GM12878 (cell line): Measurements from ENCODE around the gene TMEM61. TPM values are rescaled to one million over a fixed set of nuclear protein-coding genes. Genes with fewer than 3 reads are reported as not detected.

Experiments
- ATAC-seq: fragments of 200-7000 bp; cut with Tn5 transposase; 3 replicates; pipeline ENCODE4 v1.9.1; 2020; ENCODE audit warnings: mild to moderate bottlenecking, moderate library complexity
- BruUV-seq: library from RNA; stranded (reverse); fragments of 400-500 nt; replicated peaks from 2 replicates; lab custom pipeline; 2021; lab: Mats Ljungman, UMichigan
- CTCF ChIA-PET: fragments of 300-600 bp; sonication (Branson Sonifier 250); formaldehyde crosslinking; extraction: SDS; loops from one replicate; lab custom pipeline; 2021; ENCODE audit warnings: inconsistent platforms; lab: Yijun Ruan, JAX
- POLR2A ChIA-PET: fragments of 350-600 bp; formaldehyde crosslinking; extraction: SDS; loops from one replicate; lab custom pipeline; 2021; ENCODE audit warnings: inconsistent platforms; lab: Charles Lee
- RAD21 ChIA-PET: fragments of 300-600 bp; sonication (Branson Sonifier 250); formaldehyde crosslinking; loops from one replicate; lab custom pipeline; 2023; ENCODE audit warnings: antibody characterized with exemption; ENCODE audit not compliant: unreplicated experiment; lab: Charles Lee
- SMC1A ChIA-PET: fragments of 300-600 bp; sonication (Branson Sonifier 250); formaldehyde crosslinking; loops from one replicate; lab custom pipeline; 2023; ENCODE audit not compliant: unreplicated experiment, uncharacterized antibody; lab: Charles Lee
- DNase-seq: peaks from one replicate; pipeline ENCODE4 v3.0.0-alpha.2; 2011; ENCODE audit warnings: low read depth, low spot score
- FAIRE-seq: peaks from 3 replicates; lab custom pipeline; 2011; peaks lifted over from hg19 to GRCh38; lab: Jason Lieb, UNC
- H2AFZ ChIP-seq: 2 replicates; pipeline ENCODE4 v1.6.0; 2011; ENCODE audit warnings: low read depth, low read length, control low read depth; ENCODE audit not compliant: control insufficient read depth
- H3K27ac ChIP-seq: 2 replicates; pipeline ENCODE4 v1.5.1; 2011; ENCODE audit warnings: control low read depth; ENCODE audit not compliant: control insufficient read depth, insufficient read depth
- H3K27me3 ChIP-seq, 2 experiments: replicated peaks in 1 of 2; 2 replicates each; pipeline versions ENCODE4 v1.6.0 to v1.6.1; 2011; ENCODE audit warnings: low read length in 1 of 2; ENCODE audit not compliant: control insufficient read depth in 2 of 2, insufficient read depth in 2 of 2
- H3K36me3 ChIP-seq, 2 experiments: 2 replicates each; pipeline ENCODE4 v1.5.1; 2011; ENCODE audit warnings: low read length in 1 of 2; ENCODE audit not compliant: control insufficient read depth in 2 of 2, insufficient read depth in 2 of 2
- H3K4me1 ChIP-seq: 2 replicates; pipeline ENCODE4 v1.6.1; 2011; ENCODE audit warnings: mild to moderate bottlenecking, low read length, moderate library complexity, mixed read lengths; ENCODE audit not compliant: control insufficient read depth, insufficient read depth
- H3K4me2 ChIP-seq: 2 replicates; pipeline ENCODE4 v1.6.0; 2011; ENCODE audit warnings: control low read depth; ENCODE audit not compliant: control insufficient read depth, insufficient read depth
- H3K4me3 ChIP-seq: fragments of 200-600 bp; sonication (generic); 2 replicates; pipeline ENCODE4 v1.5.1; 2016
- H3K79me2 ChIP-seq: 2 replicates; pipeline ENCODE4 v1.6.0; 2011; ENCODE audit warnings: low read length; ENCODE audit not compliant: control insufficient read depth, insufficient read depth
- H3K9ac ChIP-seq: 2 replicates; pipeline ENCODE4 v1.8.0; 2011; ENCODE audit warnings: low read length, control low read depth, mixed read lengths; ENCODE audit not compliant: control insufficient read depth, insufficient read depth
- H3K9me3 ChIP-seq: replicated peaks from 3 replicates; pipeline ENCODE4 v1.5.1; 2011; ENCODE audit warnings: mild to moderate bottlenecking, low read length; ENCODE audit not compliant: control insufficient read depth, insufficient read depth
- H4K20me1 ChIP-seq: 2 replicates; pipeline ENCODE4 v1.6.0; 2011; ENCODE audit not compliant: control insufficient read depth, insufficient read depth
- ETV6 ChIP-seq, 2 experiments: fragments of 450-650 bp in 1 of 2; IDR thresholded peaks in 1 of 2; conservative IDR thresholded peaks in 1 of 2; 2 replicates each; pipeline ENCODE4 v1.6.1; 2014; ENCODE audit warnings: antibody characterized with exemption in 1 of 2, borderline replicate concordance in 1 of 2, low read depth in 1 of 2, mild to moderate bottlenecking in 1 of 2, moderate library complexity in 1 of 2
- NBN ChIP-seq: fragments of 450-650 bp; IDR thresholded peaks from 2 replicates; pipeline ENCODE4 v1.6.1; 2016
- NFXL1 ChIP-seq: fragments of 450-650 bp; IDR thresholded peaks from 2 replicates; pipeline ENCODE4 v1.6.1; 2017; ENCODE audit warnings: antibody characterized with exemption, mild to moderate bottlenecking, borderline replicate concordance
- PAX8 ChIP-seq: fragments of 450-650 bp; IDR thresholded peaks from 2 replicates; pipeline ENCODE4 v1.6.1; 2017; ENCODE audit warnings: mild to moderate bottlenecking, moderate library complexity
- SPI1 ChIP-seq: IDR thresholded peaks from 2 replicates; pipeline ENCODE4 v1.6.1; 2011; ENCODE audit warnings: low read depth, mild to moderate bottlenecking, low read length, moderate library complexity, borderline replicate concordance; ENCODE audit not compliant: insufficient read depth
- TCF3 ChIP-seq: IDR thresholded peaks from 2 replicates; pipeline ENCODE4 v1.6.1; 2012; ENCODE audit warnings: low read depth, mild to moderate bottlenecking, low read length, borderline replicate concordance; ENCODE audit not compliant: insufficient read depth
- YY1 ChIP-seq: IDR thresholded peaks from 2 replicates; pipeline ENCODE4 v1.6.1; 2011; ENCODE audit warnings: low read depth, mild to moderate bottlenecking, low read length
- ZNF622 ChIP-seq: fragments of 450-650 bp; IDR thresholded peaks from 2 replicates; pipeline ENCODE4 v1.6.1; 2017; ENCODE audit warnings: mild to moderate bottlenecking, inconsistent platforms
- ZZZ3 ChIP-seq: IDR thresholded peaks from 2 replicates; pipeline ENCODE4 v1.6.1; 2011; ENCODE audit warnings: low read depth; ENCODE audit not compliant: control insufficient read depth, insufficient read length
- WGBS: methylation state at CpG from one replicate; pipeline ENCODE4 v1.1.6; 2016; ENCODE audit warnings: low lambda C conversion rate; ENCODE audit not compliant: insufficient replicate concordance, insufficient coverage; ENCODE audit errors: missing lambda C conversion rate; 5-methylcytosine and 5-hydroxymethylcytosine counted together
- in situ Hi-C: fragments of 300-500 bp; cut with MboI; formaldehyde crosslinking; loops from 9 replicates; pipeline ENCODE4 v1.14.3; 2018; ENCODE audit warnings: mixed read lengths
- intact Hi-C: fragments of 100-400 bp; cut with micrococcal nuclease; formaldehyde crosslinking; loops from one replicate; pipeline ENCODE4 v1.14.2; 2022; ENCODE audit not compliant: unreplicated experiment
- polyA plus RNA-seq, 11 experiments: library from polyadenylated mRNA; depleted of rRNA in 4 of 11; unstranded in 6 of 11; stranded (reverse) in 5 of 11; fragments of >200 nt; fragmentation: Nextera tagmentation in 4 of 11; fragmentation: Illumina TruSeq in 1 of 11; extraction: Ambion mirVana in 4 of 11; extraction: Trizol in 1 of 11; gene quantifications; 1 replicate in 1 of 11; 2 replicates in 10 of 11; pipeline versions ENCODE4 v1.2.1 to v1.2.3, GENCODE V29; 2011 to 2016; ENCODE audit warnings: inconsistent platforms in 2 of 11, missing spikeins in 2 of 11, low read depth in 1 of 11
- total RNA-seq, 4 experiments: library from RNA; depleted of rRNA in 3 of 4; stranded (reverse); fragments of >200 nt in 3 of 4; fragmentation: Illumina TruSeq in 1 of 4; extraction: Trizol in 1 of 4; gene quantifications; 2 replicates each; pipeline versions ENCODE4 v1.2.1 to v1.2.3, GENCODE V29; 2013 to 2021
- TF ChIP-seq, protein P1 (sequence below): fragments of 450-650 bp; formaldehyde crosslinking; IDR thresholded peaks from 2 replicates; pipeline ENCODE4 v1.5.0; 2022; ENCODE audit warnings: mild to moderate bottlenecking, missing genetic modification characterization
- TF ChIP-seq, protein P2 (sequence below): fragments of 450-650 bp; formaldehyde crosslinking; IDR thresholded peaks from 2 replicates; pipeline ENCODE4 v1.4.0; 2020; ENCODE audit warnings: mild to moderate bottlenecking, moderate library complexity

TMEM61 gene
- total and polyA plus RNA-seq, 10 of the 15 experiments (the other 5 are each of a cell fraction or from before 2014, with no cell fraction given) = not detected

GRCh38 chr1:55001311-55001710 is 20.9 kb downstream of the TMEM61 start (continued):
- TF ChIP-seq ZZZ3 = no peak
- no peak for TF ChIP-seq NFXL1
- TF ChIP-seq NBN = no peak
- TF ChIP-seq TCF3 = no peak

GRCh38 chr1:55002686-55003085 is 22.3 kb downstream of the TMEM61 start:
- intact Hi-C loops = no loop called here
- SMC1A ChIA-PET = interaction anchor here (1.0 to 2.8 kb wide), 4 partner anchors 19 to 170 kb away, joined by 3 to 12 read pairs (median 3); no protein-coding TSS in a partner anchor
- no TSS peak for BruUV-seq
- no peak for ATAC-seq
- Histone ChIP-seq H2AFZ (no peak overlapping the region), H3K9ac (no peak overlapping the region), H3K27ac (no peak overlapping the region), H3K36me3 (no peaks in the 10 kb centered on the region), H3K4me2 (no peak overlapping the region), H3K4me3 (no peak overlapping the region), H3K4me1 (no peaks in the 10 kb centered on the region), H3K9me3 (no peaks in the 10 kb centered on the region), H3K79me2 (no peaks in the 10 kb centered on the region), H3K27me3 (peaks cover 0 to 5% of the 10 kb centered on the region in 2 experiments), H4K20me1 (no peaks in the 10 kb centered on the region)
- in situ Hi-C loops = no loop called here
- RAD21 ChIA-PET = interaction anchor here (1.1 to 1.7 kb wide), 2 partner anchors 52 to 58 kb away, joined by 3 to 5 read pairs; no protein-coding TSS in a partner anchor
- CTCF ChIA-PET = interaction anchor here (1.0 to 19.5 kb wide), 4 partner anchors 8 to 54 kb away, joined by 3 to 436 read pairs (median 6); no protein-coding TSS in a partner anchor
- no peak for DNase-seq
- POLR2A ChIA-PET = no interaction called here
- FAIRE-seq = peak; percentile 49
- TF ChIP-seq SPI1 (no peak), YY1 (no peak), PAX8 (no peak), ZNF622 (no peak), ETV6 (conservative IDR thresholded peaks at IDR 0.05 in 1 of 2, IDR thresholded peaks at IDR 0.05 in 1 of 2; ENCODE audit: borderline replicate concordance in 1 of 2, low read depth in 1 of 2) (no peak)
- TF ChIP-seq, protein P1, sequence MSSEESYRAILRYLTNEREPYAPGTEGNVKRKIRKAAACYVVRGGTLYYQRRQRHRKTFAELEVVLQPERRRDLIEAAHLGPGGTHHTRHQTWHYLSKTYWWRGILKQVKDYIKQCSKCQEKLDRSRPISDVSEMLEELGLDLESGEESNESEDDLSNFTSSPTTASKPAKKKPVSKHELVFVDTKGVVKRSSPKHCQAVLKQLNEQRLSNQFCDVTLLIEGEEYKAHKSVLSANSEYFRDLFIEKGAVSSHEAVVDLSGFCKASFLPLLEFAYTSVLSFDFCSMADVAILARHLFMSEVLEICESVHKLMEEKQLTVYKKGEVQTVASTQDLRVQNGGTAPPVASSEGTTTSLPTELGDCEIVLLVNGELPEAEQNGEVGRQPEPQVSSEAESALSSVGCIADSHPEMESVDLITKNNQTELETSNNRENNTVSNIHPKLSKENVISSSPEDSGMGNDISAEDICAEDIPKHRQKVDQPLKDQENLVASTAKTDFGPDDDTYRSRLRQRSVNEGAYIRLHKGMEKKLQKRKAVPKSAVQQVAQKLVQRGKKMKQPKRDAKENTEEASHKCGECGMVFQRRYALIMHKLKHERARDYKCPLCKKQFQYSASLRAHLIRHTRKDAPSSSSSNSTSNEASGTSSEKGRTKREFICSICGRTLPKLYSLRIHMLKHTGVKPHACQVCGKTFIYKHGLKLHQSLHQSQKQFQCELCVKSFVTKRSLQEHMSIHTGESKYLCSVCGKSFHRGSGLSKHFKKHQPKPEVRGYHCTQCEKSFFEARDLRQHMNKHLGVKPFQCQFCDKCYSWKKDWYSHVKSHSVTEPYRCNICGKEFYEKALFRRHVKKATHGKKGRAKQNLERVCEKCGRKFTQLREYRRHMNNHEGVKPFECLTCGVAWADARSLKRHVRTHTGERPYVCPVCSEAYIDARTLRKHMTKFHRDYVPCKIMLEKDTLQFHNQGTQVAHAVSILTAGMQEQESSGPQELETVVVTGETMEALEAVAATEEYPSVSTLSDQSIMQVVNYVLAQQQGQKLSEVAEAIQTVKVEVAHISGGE (CRISPR knock-in tag) = no peak
- TF ChIP-seq, protein P2, sequence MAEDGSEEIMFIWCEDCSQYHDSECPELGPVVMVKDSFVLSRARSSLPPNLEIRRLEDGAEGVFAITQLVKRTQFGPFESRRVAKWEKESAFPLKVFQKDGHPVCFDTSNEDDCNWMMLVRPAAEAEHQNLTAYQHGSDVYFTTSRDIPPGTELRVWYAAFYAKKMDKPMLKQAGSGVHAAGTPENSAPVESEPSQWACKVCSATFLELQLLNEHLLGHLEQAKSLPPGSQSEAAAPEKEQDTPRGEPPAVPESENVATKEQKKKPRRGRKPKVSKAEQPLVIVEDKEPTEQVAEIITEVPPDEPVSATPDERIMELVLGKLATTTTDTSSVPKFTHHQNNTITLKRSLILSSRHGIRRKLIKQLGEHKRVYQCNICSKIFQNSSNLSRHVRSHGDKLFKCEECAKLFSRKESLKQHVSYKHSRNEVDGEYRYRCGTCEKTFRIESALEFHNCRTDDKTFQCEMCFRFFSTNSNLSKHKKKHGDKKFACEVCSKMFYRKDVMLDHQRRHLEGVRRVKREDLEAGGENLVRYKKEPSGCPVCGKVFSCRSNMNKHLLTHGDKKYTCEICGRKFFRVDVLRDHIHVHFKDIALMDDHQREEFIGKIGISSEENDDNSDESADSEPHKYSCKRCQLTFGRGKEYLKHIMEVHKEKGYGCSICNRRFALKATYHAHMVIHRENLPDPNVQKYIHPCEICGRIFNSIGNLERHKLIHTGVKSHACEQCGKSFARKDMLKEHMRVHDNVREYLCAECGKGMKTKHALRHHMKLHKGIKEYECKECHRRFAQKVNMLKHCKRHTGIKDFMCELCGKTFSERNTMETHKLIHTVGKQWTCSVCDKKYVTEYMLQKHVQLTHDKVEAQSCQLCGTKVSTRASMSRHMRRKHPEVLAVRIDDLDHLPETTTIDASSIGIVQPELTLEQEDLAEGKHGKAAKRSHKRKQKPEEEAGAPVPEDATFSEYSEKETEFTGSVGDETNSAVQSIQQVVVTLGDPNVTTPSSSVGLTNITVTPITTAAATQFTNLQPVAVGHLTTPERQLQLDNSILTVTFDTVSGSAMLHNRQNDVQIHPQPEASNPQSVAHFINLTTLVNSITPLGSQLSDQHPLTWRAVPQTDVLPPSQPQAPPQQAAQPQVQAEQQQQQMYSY = no peak
- 11% methylated on average over 2 of the region's 2 CpGs for WGBS
